Glutamatergic neuron (in vitro differentiated cells): ENCODE data around the gene JAML. TPM values are rescaled to one million over a fixed set of nuclear protein-coding genes. Genes with fewer than 3 reads are reported as not detected.

Experiments
- DNase-seq: peaks from one replicate; pipeline ENCODE4 v3.0.0; 2022
- H3K27ac Mint-ChIP-seq: one replicate; pipeline ENCODE4 v1.8.0; 2020; ENCODE audit warnings: mild to moderate bottlenecking, mixed read lengths, inconsistent platforms; ENCODE audit not compliant: unreplicated experiment
- H3K27me3 Mint-ChIP-seq: one replicate; pipeline ENCODE4 v1.8.0; 2020; ENCODE audit warnings: mild to moderate bottlenecking, moderate library complexity, mixed read lengths, inconsistent platforms; ENCODE audit not compliant: unreplicated experiment
- H3K36me3 Mint-ChIP-seq: one replicate; pipeline ENCODE4 v1.8.0; 2020; ENCODE audit warnings: mild to moderate bottlenecking, mixed read lengths, inconsistent platforms; ENCODE audit not compliant: unreplicated experiment
- H3K4me1 Mint-ChIP-seq: one replicate; pipeline ENCODE4 v1.8.0; 2020; ENCODE audit warnings: mild to moderate bottlenecking, low read depth, mixed read lengths, inconsistent platforms; ENCODE audit not compliant: unreplicated experiment
- H3K4me3 Mint-ChIP-seq: one replicate; pipeline ENCODE4 v1.8.0; 2020; ENCODE audit warnings: mild to moderate bottlenecking, mixed read lengths, inconsistent platforms; ENCODE audit not compliant: unreplicated experiment
- H3K9me3 Mint-ChIP-seq: one replicate; pipeline ENCODE4 v1.8.0; 2020; ENCODE audit warnings: mild to moderate bottlenecking, moderate library complexity, mixed read lengths, inconsistent platforms; ENCODE audit not compliant: unreplicated experiment
- CTCF ChIP-seq: fragments of 200-600 bp; sonication (generic); IDR thresholded peaks from one replicate; pipeline ENCODE4 v1.5.0; 2021; ENCODE audit not compliant: partially characterized antibody, unreplicated experiment
- total RNA-seq: library from RNA; stranded (reverse); fragmentation: NEBNext Ultra II Directional; extraction: Animal tissue kit (Norgen Biotek cat#: 25700); gene quantifications from one replicate; pipeline ENCODE4 v1.2.1, GENCODE V29; 2021; ENCODE audit not compliant: unreplicated experiment

Gene JAML
- total RNA-seq, 1 donor from 2014 or later, result not detected

- no peak for DNase-seq
- H3K9me3 Mint-ChIP-seq, result peaks cover 5% of the 10 kb centered on the region
- H3K4me1 Mint-ChIP-seq, result peaks cover 18% of the 10 kb centered on the region
- H3K36me3 Mint-ChIP-seq, result no peaks in the 10 kb centered on the region
- no peak within 1 kb of the TSS for H3K27ac Mint-ChIP-seq
- peaks cover 7% of the 10 kb centered on the region for H3K27me3 Mint-ChIP-seq
- peak within 1 kb of the TSS; percentile 84 for H3K4me3 Mint-ChIP-seq
- TF ChIP-seq CTCF, result no peak
Measured at GRCh38 chr11:118175993-118176777, 48.6 kb downstream of the JAML start, which contains the start of gene SCN2B. SCN2B (minus strand) TSS chr11:118176639; CDS start chr11:118176431, 208 bp downstream.

- Mint-ChIP-seq H3K27ac (no peak overlapping the region), H3K4me3 (peak overlapping the region; percentile 84), H3K9me3 (peaks cover 8% of the 10 kb centered on the region), H3K4me1 (peaks cover 21% of the 10 kb centered on the region), H3K27me3 (peaks cover 8% of the 10 kb centered on the region), H3K36me3 (no peaks in the 10 kb centered on the region)
- DNase-seq, result no peak
- no peak for TF ChIP-seq CTCF
Measured at GRCh38 chr11:118175031-118175992, 49.5 kb downstream of the JAML start.

DNA sequence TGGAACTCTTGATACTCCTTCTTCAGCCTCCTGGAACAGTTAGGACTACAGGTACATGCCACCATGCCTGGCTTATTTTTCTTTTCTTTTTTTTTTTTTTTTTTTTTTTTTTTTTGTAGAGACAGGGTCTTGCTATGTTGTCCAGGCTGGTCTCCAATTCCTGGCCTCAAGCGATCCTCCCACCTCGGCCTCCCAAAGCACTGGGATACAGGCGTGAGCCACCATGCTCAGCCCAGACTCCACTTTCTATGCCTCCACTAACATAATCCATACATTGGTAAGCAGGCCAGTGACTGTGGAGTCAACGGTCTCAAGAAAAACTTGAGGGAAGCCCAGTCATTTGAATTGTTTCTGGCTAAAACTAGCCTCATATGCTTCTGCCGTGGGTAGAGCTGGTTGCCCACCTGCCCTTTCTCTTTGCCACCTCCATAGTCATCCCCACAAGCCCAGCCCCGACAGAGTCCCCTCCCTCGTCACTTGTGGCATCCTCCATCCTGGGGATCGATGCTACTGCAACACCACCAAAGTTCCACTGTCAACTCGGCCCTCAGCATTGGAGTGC lies 50.7 kb downstream of the JAML start:
- Mint-ChIP-seq H3K4me1 (peaks cover 26% of the 10 kb centered on the region), H3K27me3 (peaks cover 8% of the 10 kb centered on the region), H3K4me3 (no peak overlapping the region), H3K9me3 (peaks cover 8% of the 10 kb centered on the region), H3K27ac (no peak overlapping the region), H3K36me3 (no peaks in the 10 kb centered on the region)
- no peak for TF ChIP-seq CTCF
- DNase-seq, result no peak

GRCh38 chr11:118172356-118172755 lies 52.5 kb downstream of the JAML start:
- no peak for DNase-seq
- Mint-ChIP-seq H3K27ac (no peak overlapping the region), H3K9me3 (peaks cover 10% of the 10 kb centered on the region), H3K4me1 (peaks cover 32% of the 10 kb centered on the region), H3K36me3 (no peaks in the 10 kb centered on the region), H3K4me3 (peak overlapping the region; percentile 49), H3K27me3 (peaks cover 11% of the 10 kb centered on the region)
- TF ChIP-seq CTCF, result no peak
